Measurements from ENCODE around the gene ADCY1.

ADCY1 gene

DNA sequence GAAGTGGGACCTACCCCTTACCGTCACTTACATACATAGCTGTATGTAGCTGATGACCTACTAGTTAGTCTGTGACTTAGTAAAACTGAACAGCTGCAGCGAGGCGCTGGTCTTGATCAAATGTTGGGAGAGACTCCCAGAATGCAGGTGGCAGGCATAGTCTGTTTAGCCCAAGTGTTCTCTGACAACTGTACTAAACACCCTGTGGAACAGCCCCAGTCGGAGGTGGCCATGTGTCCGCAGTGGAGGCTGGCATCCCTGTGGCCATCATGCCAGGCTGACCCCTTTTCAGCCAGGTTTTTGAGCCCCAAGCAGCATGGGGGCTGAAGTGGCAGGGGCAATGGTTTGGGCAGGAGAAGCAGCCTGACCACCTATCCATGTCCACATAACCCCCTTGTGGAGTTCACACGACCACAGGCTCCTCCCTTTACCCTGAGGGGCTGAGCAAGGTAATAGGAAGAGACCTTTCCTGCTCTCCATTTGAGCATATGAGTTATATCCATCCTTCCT lies 7.2 kb downstream of the ADCY1 start:
- Histone ChIP-seq H3K9me2 (replicated peaks; ENCODE audit: insufficient read depth, low read length) (no peaks in the 10 kb centered on the region), H2AFZ (ENCODE audit: low read depth, low read length, severe bottlenecking) (no peak overlapping the region), H3K36me3 (ENCODE audit: low read length) (no peaks in the 10 kb centered on the region), H3K4me3 (ENCODE audit: insufficient read depth, low read length, poor library complexity, severe bottlenecking) (no peak overlapping the region), H3K27ac (ENCODE audit: low read depth, low read length) (no peak overlapping the region), H3K27me3 (ENCODE audit: low read length) (no peaks in the 10 kb centered on the region), H3K9ac (ENCODE audit: low read length) (no peak overlapping the region), H4K20me1 (ENCODE audit: low read depth, low read length) (no peaks in the 10 kb centered on the region), H3K79me2 (ENCODE audit: insufficient read depth, low read length) (no peaks in the 10 kb centered on the region), H3F3A (ENCODE audit: insufficient read depth) (no peaks in the 10 kb centered on the region), H3K4me2 (ENCODE audit: low read depth, low read length, poor library complexity, severe bottlenecking) (no peak overlapping the region), H3K9me3 (ENCODE audit: insufficient read depth, low read length) (no peaks in the 10 kb centered on the region)
- TF ChIP-seq, protein P1, sequence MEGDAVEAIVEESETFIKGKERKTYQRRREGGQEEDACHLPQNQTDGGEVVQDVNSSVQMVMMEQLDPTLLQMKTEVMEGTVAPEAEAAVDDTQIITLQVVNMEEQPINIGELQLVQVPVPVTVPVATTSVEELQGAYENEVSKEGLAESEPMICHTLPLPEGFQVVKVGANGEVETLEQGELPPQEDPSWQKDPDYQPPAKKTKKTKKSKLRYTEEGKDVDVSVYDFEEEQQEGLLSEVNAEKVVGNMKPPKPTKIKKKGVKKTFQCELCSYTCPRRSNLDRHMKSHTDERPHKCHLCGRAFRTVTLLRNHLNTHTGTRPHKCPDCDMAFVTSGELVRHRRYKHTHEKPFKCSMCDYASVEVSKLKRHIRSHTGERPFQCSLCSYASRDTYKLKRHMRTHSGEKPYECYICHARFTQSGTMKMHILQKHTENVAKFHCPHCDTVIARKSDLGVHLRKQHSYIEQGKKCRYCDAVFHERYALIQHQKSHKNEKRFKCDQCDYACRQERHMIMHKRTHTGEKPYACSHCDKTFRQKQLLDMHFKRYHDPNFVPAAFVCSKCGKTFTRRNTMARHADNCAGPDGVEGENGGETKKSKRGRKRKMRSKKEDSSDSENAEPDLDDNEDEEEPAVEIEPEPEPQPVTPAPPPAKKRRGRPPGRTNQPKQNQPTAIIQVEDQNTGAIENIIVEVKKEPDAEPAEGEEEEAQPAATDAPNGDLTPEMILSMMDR (IDR thresholded peaks at IDR 0.05; ENCODE audit: insufficient read depth, low read length, poor library complexity, severe bottlenecking) = no peak
- TF ChIP-seq EZH2phosphoT487 (conservative IDR thresholded peaks at IDR 0.05; ENCODE audit: low read length) = no peak

DNA sequence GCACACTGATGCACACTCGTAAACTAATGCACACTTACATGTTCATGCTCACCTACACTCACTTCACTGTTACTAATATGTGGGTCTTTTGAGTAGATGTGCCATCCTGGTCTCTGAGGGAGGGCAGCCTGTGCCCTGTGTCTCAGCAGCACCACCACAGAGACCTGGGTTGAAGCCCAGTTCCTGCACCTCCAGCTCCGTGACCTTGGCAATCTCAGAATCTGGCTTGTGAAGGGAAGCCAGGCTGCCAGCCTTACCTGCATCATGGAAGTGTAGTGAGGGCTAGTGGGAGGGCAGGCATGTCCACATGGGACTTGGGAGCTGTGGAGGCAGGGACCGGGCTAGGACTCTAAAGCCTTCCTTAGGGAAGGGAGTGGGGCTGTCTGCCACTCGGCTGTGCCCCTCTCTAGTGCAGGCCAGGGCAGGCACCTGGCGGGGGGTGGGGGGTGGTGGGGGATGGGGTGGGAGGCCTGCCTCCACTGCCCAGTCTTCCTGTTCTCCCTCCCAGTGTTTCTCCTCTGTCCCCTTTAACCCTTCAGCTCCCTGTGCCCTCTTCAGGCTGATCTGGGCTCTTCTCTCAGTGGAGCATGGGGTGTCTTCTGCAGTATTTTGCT lies 8.1 kb downstream of the ADCY1 start:
- no peak overlapping the region for H3K4me3 ChIP-seq (ENCODE audit: insufficient read depth, low read length, poor library complexity, severe bottlenecking)

DNA sequence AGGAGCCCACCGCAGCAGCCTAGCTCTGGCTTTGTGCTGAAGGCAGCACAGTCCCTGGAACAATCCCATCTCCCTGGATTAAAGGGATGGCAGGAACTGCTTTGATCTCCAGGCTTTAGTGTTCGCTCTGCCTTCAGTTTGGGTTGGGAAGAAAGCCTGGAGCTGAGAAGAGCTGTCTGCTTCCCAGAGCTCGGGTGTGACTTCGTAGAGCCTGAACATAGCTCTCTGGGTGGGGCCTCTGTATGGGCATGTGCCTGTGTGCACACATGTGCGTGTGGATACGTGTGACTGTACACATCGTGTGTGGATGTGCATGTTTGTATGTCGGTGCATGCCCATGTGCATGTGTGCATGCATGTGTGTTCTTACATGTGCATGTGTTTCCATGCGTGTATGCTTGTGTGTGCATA lies 8.7 kb downstream of the ADCY1 start:
- Histone ChIP-seq H3K27ac (ENCODE audit: low read depth, low read length) (no peak overlapping the region), H3F3A (ENCODE audit: insufficient read depth) (no peaks in the 10 kb centered on the region), H3K9me2 (replicated peaks; ENCODE audit: insufficient read depth, low read length) (no peaks in the 10 kb centered on the region), H3K4me2 (ENCODE audit: low read depth, low read length, poor library complexity, severe bottlenecking) (no peak overlapping the region), H2AFZ (ENCODE audit: low read depth, low read length, severe bottlenecking) (no peak overlapping the region), H3K9me3 (ENCODE audit: insufficient read depth, low read length) (no peaks in the 10 kb centered on the region), H3K9ac (ENCODE audit: low read length) (no peak overlapping the region), H3K27me3 (ENCODE audit: low read length) (no peaks in the 10 kb centered on the region), H3K4me3 (ENCODE audit: insufficient read depth, low read length, poor library complexity, severe bottlenecking) (no peak overlapping the region), H3K36me3 (ENCODE audit: low read length) (no peaks in the 10 kb centered on the region), H3K79me2 (ENCODE audit: insufficient read depth, low read length) (no peaks in the 10 kb centered on the region), H4K20me1 (ENCODE audit: low read depth, low read length) (no peaks in the 10 kb centered on the region)
- TF ChIP-seq, protein P1 (IDR thresholded peaks at IDR 0.05; ENCODE audit: insufficient read depth, low read length, poor library complexity, severe bottlenecking) = no peak
- no peak for TF ChIP-seq EZH2phosphoT487 (conservative IDR thresholded peaks at IDR 0.05; ENCODE audit: low read length)

More for the DNA sequence above, 8.1 kb downstream of the ADCY1 start:
- H3K4me2 ChIP-seq (ENCODE audit: low read depth, low read length, poor library complexity, severe bottlenecking) = no peak overlapping the region
- no peaks in the 10 kb centered on the region for H3K36me3 ChIP-seq (ENCODE audit: low read length)
- no peaks in the 10 kb centered on the region for H3F3A ChIP-seq (ENCODE audit: insufficient read depth)
- no peaks in the 10 kb centered on the region for H3K79me2 ChIP-seq (ENCODE audit: insufficient read depth, low read length)
- H4K20me1 ChIP-seq (ENCODE audit: low read depth, low read length) = no peaks in the 10 kb centered on the region
- H3K9me2 ChIP-seq (replicated peaks; ENCODE audit: insufficient read depth, low read length) = no peaks in the 10 kb centered on the region
- H2AFZ ChIP-seq (ENCODE audit: low read depth, low read length, severe bottlenecking) = no peak overlapping the region
- H3K27me3 ChIP-seq (ENCODE audit: low read length) = no peaks in the 10 kb centered on the region
- no peaks in the 10 kb centered on the region for H3K9me3 ChIP-seq (ENCODE audit: insufficient read depth, low read length)
- TF ChIP-seq, protein P1 (IDR thresholded peaks at IDR 0.05; ENCODE audit: insufficient read depth, low read length, poor library complexity, severe bottlenecking) = no peak
- TF ChIP-seq EZH2phosphoT487 (conservative IDR thresholded peaks at IDR 0.05; ENCODE audit: low read length) = no peak
- H3K27ac ChIP-seq (ENCODE audit: low read depth, low read length) = no peak overlapping the region
- H3K9ac ChIP-seq (ENCODE audit: low read length) = no peak overlapping the region

All from SU-DHL-6 (cell line).